Erythroblast (primary cell): ENCODE measurements around the gene GMNN.

Experiments used
- GATA1 ChIP-seq: IDR thresholded peaks from 2 replicates; pipeline ENCODE4 v1.6.1; 2011; ENCODE audit warnings: low read depth, mild to moderate bottlenecking, control low read depth, low read length, moderate library complexity
- POLR2A ChIP-seq: IDR thresholded peaks from 2 replicates; pipeline ENCODE4 v1.6.1; 2011; ENCODE audit warnings: mild to moderate bottlenecking, low read length

DNA sequence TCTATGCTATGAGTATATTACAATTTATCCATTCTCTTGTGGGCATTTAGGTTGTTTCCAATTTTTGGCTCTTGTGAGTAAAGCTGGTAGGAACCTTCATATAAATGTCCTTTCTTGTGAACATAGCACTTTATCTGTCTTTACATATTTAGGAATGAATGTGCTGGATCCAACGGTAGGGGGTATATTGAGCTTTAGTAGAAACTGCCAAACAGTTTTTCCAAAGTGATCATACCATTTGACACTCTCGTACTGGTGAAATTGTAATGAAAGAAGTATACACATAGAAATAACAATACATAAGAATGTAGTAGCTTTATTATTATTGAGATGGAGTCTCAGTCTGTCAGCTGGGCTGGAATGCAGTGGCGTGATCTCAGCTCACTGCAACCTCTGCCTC, 54.9 kb downstream of the GMNN start:
- TF ChIP-seq POLR2A = no peak
- no peak for TF ChIP-seq GATA1
